ENCODE measurements around the gene NKAIN2.
"Not testable (repeated sequence)": the region's sequence is repeated elsewhere in the genome, so short reads cannot be mapped to it uniquely, and the experiment has no call there.

NKAIN2 gene

DNA sequence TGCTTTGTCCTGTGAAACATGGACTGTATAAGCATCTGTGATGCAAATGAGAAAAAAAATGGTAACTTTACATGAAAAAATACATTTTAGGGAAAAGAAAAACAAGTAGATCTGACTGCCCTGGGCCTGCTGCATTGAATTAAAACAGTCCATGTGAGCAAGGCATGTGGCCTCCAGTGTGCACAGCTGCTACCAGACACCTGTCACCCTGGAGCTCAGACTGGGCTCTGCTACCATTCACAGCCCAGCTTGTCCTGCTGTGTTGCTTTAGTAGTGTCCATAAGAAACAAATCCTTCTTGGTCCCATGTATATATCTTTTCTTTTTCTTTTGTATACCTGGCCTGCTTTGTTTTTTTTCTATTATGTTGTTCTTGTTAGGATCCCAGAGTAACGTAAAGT is 315.9 kb downstream of the NKAIN2 start:
- DNase-seq: no peak

DNA sequence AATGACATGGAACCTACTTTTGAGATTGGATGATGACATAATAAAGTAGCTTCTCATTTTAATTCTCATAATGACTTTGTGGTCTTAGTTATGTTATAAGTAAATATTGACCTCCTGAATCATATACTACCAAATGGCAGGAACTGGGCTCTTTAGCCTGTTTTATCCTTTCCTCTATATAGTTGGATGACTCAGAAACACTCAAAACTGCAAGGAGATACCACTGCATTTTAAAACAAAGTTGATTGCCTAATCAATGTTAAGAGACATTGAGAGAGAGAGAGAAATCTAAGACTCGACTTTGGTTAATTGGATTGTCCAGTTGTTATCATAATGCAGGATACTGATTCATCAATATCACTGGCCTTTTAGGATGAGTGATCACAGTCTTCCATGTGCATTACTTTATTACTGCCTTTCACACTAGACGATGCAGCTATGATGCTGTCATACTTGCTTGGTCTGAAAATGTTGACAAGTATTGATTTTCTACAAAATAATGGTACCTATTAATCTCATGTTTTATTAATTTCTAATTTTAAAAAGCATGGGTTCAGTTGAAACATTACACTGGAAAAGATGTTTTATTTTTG is 320.0 kb downstream of the NKAIN2 start:
- no peak for DNase-seq

DNA sequence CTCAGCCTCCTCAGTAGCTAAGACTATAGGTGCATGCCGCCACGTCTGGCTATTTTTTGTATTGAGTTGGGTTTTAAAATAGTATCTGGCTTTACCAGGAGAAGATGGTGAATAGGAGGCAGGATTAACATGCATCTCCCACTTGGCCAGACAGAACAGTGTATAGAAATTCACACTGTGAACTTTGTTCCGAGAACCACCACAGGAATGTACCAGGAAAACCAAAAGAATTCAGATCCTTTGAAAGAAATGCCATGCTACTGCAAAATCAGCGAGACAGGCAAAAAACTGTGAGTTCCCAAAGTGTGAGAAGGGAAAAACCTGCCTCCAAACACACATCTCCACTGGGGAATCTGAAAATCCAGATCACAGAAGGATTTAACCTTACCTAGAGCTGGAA is 327.6 kb downstream of the NKAIN2 start:
- no peak for DNase-seq

DNA sequence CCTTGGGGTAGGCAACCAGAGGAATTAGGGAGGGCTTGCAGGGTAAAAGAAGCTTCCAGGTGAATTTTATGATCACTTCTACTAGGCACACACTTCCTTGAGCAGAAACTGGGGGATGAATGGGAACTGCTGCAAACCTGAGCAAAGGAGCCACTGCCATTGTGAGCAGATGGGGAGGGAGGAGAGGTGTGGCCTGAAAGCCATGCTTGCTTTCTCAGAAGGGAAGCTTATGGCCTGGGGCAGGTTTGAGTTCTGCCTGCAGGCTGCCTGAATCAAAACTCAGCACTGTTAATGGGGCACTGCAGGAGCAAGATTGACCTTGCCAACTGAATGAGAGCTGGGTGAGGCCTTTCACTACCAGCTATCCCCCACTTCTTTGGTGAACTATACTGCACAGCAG is 328.1 kb downstream of the NKAIN2 start:
- DNase-seq: no peak

DNA sequence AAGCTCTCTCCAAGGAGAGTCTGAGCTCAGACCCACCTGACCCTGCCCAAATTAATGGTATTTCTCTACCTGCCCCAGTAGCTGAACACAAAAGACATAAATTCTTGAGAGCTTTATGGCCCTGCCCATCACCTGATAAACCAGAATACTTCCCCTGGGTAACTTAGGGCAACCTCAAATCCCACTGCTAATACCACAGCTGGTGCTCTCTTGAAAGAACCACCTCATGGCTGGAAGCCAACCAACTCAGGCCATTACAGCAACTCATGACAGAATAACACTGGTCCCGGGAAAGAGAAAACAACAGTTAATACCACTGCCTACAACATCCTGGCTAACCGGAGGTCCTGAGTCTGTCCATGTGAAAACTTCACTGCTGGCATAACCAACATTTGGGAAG is 328.6 kb downstream of the NKAIN2 start:
- no peak for DNase-seq

DNA sequence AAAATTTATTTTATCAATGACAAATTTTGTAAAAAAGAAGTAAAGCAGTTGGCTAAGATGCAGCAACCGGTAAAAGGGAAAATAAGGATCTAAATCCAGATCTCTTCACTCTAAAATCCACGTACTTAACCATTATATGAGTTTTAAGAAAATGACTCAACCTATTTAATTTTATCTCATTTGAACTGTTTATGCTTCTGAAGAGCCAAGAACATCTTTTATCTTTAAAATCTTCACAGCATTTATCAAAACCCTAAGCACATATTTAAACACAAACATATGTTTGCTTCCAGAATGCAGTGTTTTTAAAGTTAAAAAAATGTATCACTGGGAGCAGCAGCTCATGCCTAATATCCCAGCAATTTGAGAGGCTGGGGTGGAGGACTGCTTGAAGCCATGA is 339.2 kb downstream of the NKAIN2 start:
- DNase-seq: no peak

DNA sequence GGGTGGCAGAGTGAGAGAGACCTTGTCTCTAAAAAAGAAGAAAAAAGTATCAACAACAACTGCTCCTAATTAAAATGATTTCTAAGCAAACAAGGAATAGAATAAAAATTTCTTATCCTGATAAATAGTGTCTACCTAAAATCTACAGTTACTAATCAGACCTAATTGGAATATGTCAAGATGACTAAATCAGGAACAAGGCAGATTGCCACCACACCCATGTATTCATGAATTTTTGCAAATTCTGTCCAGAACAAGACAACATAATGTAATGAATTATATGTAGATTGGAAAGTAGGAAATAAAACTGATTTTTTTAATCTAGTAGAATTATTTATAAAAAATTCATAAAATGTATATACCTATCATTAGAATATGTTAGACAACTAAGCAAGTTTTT is 339.8 kb downstream of the NKAIN2 start:
- no peak for DNase-seq

DNA sequence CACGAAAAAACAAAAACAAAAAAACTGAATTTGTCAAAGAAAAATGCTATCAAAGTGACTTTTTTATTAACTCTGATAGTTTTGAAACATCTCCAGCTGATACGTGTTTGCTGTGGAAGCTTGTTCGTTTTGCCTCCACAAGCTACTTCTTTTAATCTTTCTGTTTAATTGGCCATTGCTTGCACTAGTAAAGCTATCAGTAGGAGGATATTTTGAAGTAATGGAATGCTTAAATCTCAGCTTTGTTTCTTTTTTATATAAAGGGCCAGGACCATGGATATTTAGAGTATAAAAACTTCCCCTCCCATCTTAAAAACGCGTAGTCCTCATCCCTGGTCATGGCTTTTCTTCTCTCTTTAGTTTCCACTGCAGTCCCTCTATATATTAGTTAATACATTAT is 344.0 kb downstream of the NKAIN2 start:
- no peak for DNase-seq

DNA sequence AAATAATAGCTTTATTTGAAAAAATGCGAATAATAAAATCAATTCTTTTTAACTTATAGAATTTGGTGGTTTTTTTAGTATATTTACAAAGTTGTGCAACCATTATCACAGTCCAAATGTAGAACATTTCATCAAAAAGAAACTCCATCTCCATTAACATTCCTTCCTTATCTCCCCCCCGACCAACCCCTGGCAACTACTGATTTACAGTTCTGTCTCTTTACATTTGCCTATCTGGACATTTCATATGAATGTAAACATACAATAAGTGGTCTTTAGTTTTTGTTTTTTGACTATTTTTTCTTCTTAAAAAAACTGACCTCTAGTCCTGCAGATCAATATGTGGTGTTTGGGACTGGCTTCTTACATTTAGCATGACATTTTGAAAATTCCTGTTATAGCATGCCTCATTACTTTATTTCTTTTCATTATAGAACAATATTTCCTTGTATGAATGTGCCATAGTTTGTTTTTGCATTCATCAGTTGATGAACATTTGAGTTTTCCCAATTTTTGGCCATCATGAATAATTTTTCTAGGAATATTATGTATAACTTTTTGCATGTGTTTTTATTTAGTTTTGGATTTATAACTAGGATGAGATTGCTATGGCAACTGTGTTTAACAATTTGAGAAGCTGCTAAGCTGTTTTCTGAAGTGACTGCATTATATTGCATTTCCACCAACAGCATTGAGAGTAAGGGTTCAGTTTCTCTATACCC is 344.7 kb downstream of the NKAIN2 start:
- DNase-seq: no peak

DNA sequence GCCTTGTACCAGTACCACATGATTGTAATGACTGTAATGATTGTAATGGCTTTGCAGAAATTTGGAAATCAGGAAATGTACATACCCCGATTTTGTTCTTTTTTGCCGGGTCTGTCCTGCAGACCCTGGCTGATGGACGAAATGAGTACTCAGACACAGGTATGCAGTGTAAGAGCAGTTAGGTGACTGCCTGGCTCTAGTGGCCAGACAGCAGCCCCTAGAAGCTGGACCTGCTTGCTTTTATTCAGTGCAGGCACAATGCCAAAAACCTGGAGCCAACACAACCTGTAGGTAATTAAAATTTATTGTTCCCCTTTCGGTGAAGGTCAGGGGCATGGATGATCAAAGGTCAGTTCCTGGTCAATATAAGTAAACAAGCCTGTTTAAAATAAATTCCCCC is 346.0 kb downstream of the NKAIN2 start:
- DNase-seq: no peak

DNA sequence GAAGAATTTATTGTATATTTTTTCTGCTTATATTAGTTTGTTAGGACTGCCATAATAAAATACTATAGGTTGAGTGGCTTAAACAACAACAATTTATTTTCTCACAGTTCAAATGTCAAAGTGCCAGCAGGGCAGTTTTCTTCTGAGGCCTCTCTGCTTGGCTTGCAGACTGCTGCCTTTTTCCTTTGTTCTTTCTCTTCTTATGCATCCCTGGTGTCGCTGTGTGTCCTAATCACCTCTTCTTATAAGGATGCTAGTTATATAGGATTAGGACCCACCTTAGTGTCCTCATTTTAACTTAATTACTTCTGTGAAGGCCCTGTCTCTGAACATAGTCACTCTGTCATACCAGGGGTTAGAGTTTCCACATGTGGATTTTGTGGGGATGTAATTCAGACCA is 354.4 kb downstream of the NKAIN2 start:
- no peak for DNase-seq

DNA sequence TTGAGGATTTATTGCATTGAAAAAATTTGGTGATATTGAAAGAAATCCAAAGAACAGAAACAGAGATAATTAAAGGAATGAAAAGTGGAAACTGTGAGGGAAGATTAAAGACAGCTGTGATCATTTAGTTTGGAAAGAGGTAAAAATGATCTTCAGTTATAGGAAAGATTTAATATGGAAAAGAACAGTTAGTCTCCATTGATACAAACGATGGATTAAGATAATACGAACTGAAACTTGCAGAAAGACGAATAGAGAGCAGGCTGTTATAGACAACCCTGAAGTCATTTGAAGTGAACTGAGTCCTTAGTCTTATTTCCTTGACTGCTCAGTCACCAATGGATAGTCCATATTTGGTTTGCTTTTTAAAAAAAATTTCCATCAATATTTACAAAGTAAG is 360.0 kb downstream of the NKAIN2 start:
- no peak for DNase-seq

DNA sequence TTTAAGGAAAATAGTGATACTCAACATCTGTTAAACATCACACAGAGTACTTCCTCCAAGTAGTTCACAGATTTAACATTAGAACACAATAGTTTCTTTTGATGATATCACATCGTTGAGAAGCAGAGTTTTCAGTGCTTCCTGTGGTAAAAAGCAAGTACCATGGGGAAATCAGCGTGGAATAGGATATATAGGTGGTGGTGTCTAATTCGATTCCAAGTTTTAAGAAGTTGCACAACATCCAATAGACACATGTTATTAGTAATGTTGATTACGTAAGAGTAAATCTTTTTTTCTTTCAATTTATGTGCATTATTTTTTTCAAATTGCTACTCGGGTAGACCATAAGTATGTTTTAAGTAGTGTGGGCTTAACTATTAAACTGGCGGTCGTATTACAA is 360.7 kb downstream of the NKAIN2 start:
- DNase-seq: no peak

DNA sequence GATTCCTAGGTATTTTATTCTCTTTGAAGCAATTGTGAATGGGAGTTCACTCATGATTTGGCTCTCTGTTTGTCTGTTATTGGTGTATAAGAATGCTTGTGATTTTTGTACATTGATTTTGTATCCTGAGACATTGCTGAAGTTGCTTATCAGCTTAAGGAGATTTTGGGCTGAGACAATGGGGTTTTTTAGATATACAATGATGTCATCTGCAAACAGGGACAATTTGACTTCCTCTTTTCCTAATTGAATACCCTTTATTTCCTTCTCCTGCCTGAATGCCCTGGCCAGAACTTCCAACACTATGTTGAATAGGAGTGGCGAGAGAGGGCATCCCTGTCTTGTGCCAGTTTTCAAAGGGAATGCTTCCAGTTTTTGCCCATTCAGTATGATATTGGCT is 363.6 kb downstream of the NKAIN2 start:
- DNase-seq: not testable (repeated sequence)

DNA sequence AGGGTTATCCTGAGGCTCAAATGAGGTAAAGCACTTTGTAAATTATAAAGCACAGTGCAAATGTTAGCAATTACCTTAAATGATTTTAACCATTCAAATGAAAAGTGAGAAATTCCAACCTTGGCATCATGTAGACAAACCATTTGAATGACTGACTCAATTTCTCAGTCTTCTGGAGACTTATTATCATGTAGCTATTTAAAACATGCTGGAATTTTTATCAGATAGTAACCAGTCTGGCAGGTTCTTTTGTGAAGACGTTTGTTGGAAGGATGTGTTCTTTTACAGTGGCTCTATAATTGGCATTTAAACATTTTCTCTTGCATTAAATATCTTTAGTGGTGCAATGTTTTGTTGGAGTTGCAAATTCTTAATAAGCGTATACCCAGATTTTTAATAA is 386.6 kb downstream of the NKAIN2 start:
- no peak for DNase-seq

DNA sequence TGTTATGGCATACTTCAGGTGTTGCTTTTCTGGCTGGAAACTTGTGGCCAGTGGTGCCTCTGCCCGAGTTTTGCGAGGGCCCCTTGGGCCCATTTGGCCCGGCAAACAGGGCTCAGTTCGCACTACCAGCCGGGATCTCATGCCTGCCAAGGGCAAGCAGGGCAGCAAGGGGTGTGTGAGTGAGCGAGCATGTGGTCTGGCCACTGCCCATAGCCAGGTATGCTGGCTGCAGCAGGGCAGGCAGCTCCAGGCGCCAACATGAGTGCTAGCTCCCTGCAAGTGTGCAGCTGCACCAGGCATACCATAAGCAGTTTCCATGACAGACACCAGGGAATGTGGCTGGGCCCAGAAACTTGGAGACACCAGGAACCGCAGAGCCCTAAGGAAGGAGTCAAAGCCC is 389.5 kb downstream of the NKAIN2 start:
- DNase-seq: no peak

DNA sequence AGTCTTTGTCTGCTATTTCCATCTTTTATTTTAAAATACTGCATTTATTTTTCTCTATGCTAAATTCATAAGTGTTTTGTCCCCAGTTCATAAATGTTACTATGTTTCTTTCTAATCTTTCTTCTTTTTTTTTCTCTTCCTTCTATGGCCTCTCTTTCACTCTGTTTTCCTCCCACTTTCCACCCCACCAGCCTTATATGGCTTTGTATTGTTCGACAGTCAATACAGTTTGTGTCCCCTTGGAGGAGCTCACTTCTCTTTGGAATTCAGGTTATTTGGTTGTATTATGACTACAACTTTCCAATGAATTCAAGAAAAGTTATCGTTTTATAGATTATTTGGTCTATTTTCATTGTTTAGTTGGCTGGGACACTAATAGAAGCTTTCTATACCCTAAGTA is 393.5 kb downstream of the NKAIN2 start:
- no peak for DNase-seq

DNA sequence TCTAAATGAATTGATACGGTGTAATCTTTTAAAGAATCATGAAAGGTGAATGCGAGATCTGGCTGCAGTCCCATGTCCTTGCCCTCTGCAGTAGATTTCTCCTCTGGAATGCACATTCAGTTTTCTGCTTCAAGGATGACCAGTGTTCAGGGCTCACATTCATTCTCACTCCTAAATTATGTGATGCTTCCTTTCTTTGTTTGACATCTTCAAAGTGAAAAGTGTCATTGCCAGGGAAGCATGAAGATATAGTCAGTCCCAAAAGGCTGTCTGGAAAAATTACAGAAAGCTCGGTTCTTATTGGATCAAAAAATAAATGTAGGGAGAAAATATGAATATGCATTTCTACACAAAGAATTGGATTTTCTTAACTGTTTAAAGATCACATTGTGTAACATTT is 395.6 kb downstream of the NKAIN2 start:
- DNase-seq: no peak

DNA sequence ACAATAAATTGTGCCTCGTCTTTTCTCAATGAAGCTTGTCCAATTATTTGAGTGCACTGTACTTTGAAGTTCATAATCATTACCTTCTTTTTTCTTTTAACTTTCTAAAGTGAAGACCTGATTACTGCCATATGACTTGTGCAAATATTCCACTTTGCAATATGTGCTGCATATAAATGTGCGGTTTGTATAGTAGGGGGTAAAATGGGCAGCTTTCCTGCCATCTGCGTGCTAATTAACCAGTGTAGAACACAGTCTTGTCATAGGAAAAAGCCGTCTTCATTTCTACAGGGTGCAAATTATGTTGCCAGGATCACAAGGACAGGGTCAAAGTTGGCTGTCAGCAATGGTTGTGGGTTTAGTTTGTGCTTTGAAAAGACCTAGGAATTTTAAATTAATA is 397.0 kb downstream of the NKAIN2 start:
- DNase-seq: no peak

DNA sequence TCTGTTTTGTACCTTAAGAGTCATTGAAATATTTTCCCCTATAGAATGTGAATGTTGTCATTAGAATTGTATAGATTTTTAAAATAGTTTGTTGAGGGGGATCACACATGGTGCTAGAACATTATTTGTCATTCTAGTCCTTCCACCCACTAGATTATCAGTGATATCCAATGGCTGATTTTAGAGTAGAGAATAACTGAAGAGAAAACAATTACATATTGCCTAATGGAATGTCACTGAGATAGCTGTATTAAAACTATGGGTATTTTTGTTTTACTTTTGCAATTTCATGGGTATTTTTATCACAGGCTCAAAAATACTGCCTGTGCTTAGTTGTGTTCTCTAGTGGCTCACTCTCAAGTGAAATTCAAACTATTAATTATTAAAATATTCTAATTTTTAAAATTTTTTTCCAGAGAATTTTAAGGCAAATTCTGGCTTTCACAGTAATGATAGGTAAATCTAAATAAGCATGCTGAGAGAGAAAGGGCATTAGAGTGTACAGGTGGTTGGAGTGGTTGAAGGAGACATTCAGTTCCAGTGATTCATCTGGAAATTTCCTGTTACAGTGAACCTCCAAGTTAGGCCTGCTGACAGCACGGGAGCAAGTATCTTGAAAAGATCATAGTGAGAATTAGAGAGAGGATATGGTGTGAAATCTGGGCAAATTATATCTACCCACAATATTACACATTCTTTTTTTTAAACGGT is 399.6 kb downstream of the NKAIN2 start:
- no peak for DNase-seq

DNA sequence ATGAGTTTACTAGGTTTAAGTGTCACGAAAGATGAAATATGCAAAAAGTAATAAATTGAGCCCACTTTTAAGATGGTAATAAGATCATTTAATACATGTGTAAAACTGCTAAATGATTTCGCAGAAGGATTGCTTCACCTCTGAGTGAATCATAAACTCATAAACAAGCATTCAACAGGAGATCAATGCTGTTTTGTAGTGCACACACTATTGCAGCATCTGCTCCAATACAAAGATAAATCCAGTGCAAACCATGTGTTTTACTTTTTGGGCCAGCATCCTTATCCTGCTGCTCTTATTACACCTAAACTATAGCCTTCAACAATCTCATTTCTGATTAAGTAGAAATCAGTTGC is 400.1 kb downstream of the NKAIN2 start:
- no peak for DNase-seq

DNA sequence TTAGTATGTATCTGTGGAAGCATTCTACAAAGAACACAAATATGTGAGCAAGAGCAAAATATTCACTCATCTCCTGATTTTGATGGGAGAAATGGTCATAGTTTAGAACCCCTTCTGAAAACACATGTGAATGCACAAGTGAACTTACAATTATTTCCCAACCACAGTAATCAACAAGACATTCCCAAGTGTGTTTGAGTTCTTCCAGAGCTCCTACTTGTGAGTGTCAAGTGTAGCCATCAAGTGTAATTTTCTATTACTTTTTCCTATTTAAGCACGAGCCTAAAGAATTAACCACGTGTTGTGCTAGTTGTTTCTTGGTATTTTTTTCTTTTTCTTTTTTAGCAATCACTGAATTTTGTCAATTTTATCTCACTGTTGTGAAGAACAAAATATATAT is 402.3 kb downstream of the NKAIN2 start:
- DNase-seq: no peak

DNA sequence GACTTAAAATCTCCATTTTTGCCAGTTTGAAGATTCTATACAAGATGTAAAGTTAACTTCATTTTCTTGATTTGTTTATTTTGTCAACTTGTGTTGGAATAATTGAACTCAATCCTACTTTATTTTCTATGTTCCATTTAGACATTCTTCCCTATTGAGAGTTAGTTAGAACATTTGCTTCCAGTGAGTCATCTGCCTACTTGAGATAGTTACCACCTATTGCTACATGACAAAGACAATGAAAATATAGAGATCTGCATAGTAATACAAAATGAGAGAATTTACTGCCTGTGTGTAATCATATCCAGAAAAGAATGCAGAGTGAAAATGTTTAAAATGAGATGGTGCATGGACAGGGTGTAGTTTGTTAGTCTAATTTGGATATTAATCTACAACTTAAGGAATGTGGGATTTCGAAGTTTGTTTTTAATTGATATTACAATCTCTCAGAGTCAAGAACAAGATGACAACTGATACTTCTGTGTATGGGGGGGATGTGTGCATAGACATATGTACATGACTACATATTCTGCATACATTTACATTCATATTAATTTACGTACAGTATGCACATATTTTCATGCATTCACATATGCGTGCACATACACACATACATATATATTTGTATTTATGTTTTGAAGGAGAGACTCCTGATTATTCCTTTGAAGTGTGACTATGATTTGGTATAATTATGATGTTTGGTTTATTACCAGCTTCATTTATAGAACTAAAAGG is 420.1 kb downstream of the NKAIN2 start:
- no peak for DNase-seq

DNA sequence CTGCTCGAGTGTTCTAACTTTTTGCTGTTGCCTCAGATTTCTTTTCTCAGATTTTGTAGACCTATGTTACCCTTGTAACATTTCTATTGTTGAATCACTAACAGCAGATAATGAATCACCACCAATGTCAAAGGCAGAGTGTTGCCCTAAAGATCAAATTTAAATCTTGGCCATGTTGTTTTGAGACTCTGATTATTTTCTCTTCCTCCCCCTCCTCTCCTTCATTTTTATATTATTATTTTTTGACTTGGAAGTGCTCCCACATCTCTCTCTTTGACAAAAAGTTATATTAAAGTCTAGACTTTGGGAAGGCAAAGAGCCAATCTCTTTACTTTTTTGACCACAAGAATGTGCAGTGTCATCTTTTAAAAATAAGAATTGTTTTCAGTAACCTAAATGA is 422.7 kb downstream of the NKAIN2 start:
- DNase-seq: no peak

Data from stimulated activated CD4-positive, alpha-beta T cell treated with anti-CD3 and anti-CD28 coated beads, Interleukin-4, amount 100 ng/mL, for 4 hours (primary cell).